Mucosa of descending colon (tissue), 3 donors: Measurements from ENCODE around the gene HYOU1. TPM values are rescaled to one million over a fixed set of nuclear protein-coding genes. Genes with fewer than 3 reads are reported as not detected.
A peak's percentile ranks its signal among the peaks of the same experiment; 100 is the strongest.
"Not testable (repeated sequence)": the region's sequence is repeated elsewhere in the genome, so short reads cannot be mapped to it uniquely, and the experiment has no call there.

Source experiments
- ATAC-seq: fragments of 200-7000 bp; cut with Tn5 transposase; one replicate; pipeline ENCODE4 v1.9.1; 2020; ENCODE audit warnings: mild to moderate bottlenecking, moderate library complexity
- DNase-seq, 3 donors: peaks; one replicate each; pipeline ENCODE4 v3.0.0-alpha.2; 2020
- H3K36me3 ChIP-seq: fragments of 200-600 bp; one replicate; pipeline ENCODE4 v1.8.0; 2021; ENCODE audit warnings: low read depth, mild to moderate bottlenecking
- H3K4me1 ChIP-seq: fragments of 200-600 bp; one replicate; pipeline ENCODE4 v1.8.0; 2021; ENCODE audit warnings: low read depth, mild to moderate bottlenecking
- H3K4me3 ChIP-seq: fragments of 200-600 bp; one replicate; pipeline ENCODE4 v1.8.0; 2021; ENCODE audit warnings: mild to moderate bottlenecking
- H3K9me3 ChIP-seq: fragments of 200-600 bp; one replicate; pipeline ENCODE4 v1.8.0; 2021; ENCODE audit warnings: mild to moderate bottlenecking
- intact Hi-C, 2 donors: fragments of 100-400 bp; cut with DNase I in 1 of 2; cut with micrococcal nuclease in 1 of 2; formaldehyde crosslinking; loops; one replicate each; pipeline versions ENCODE4 v1.11.0 to v1.11.1; 2022; cut with DNase I, micrococcal nuclease
- total RNA-seq, 3 donors: library from RNA; stranded (reverse); fragmentation: NEBNext Ultra II Directional in 2 of 3; extraction: Animal tissue kit (Norgen Biotek cat#: 25700) in 2 of 3; gene quantifications; one replicate each; pipeline versions ENCODE4 v1.2.1 to v1.2.4, GENCODE V29; 2021 to 2023
- TF ChIP-seq, protein P1 (sequence below): fragments of 200-600 bp; IDR thresholded peaks from one replicate; pipeline ENCODE4 v1.8.0; 2022; ENCODE audit warnings: antibody characterized with exemption, mild to moderate bottlenecking
- donor health status: DM: no; HTN: no; CAD: no; lungs with moderate emphysema.
- donor health status: DM: no; HTN: no; CAD: no.
- donor health status: DM: no; HTN: yes; CAD: no.

Gene HYOU1
- total RNA-seq, 3 donors from 2014 or later = 82.0 to 119 (median 101) TPM

DNA sequence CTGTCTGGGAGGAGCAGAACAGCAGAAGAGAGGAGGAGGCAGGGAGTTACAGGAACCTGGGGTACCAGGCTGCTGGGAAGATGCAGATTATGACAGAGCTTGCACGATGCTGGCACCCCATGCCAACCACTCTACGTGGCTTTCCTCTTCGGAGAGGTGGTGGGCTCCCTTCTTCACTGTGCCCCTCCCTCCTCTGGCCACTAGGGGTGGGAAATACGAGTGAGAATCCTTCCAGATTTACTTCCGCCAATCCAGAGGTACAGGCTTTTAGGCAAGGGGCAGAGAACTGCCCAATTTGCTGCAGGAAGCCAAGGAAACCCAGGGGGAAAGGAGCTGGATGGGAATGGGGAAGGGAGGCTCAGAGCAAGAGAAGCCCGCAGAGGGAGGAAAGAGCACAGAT lies 12.3 kb downstream of the HYOU1 start:
- H3K4me1 ChIP-seq = no peaks in the 10 kb centered on the region
- intact Hi-C loops = no loop called here
- peaks cover 14% of the 10 kb centered on the region for H3K36me3 ChIP-seq
- peak in 1 of 3 donors; percentile 13 for DNase-seq
- H3K4me3 ChIP-seq = no peak overlapping the region
- no peaks in the 10 kb centered on the region for H3K9me3 ChIP-seq
- no peak for ATAC-seq
- TF ChIP-seq, protein P1, sequence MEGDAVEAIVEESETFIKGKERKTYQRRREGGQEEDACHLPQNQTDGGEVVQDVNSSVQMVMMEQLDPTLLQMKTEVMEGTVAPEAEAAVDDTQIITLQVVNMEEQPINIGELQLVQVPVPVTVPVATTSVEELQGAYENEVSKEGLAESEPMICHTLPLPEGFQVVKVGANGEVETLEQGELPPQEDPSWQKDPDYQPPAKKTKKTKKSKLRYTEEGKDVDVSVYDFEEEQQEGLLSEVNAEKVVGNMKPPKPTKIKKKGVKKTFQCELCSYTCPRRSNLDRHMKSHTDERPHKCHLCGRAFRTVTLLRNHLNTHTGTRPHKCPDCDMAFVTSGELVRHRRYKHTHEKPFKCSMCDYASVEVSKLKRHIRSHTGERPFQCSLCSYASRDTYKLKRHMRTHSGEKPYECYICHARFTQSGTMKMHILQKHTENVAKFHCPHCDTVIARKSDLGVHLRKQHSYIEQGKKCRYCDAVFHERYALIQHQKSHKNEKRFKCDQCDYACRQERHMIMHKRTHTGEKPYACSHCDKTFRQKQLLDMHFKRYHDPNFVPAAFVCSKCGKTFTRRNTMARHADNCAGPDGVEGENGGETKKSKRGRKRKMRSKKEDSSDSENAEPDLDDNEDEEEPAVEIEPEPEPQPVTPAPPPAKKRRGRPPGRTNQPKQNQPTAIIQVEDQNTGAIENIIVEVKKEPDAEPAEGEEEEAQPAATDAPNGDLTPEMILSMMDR = no peak

DNA sequence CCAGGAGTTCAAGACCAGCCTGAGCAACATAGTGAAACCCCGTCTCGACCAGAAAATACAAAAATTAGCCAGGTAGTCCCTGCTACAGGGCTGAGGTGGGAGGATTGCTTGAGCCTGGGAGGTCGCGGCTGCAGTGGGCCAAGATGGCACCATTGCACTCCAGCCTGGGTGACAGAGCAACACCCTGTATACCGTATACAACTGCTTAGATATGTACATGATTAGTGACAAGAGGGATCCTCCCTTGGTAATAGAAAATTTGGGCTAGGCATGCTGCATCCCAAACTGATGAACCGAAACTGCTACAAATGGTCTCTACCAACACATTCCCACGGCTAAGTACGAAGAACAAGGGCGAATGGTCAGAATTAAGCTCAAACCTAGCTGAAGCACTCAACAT lies 14.1 kb downstream of the HYOU1 start:
- ATAC-seq (no peak), DNase-seq (peak in 1 of 3 donors; percentile 4)
- H3K9me3 ChIP-seq = no peaks in the 10 kb centered on the region
- no peaks in the 10 kb centered on the region for H3K36me3 ChIP-seq
- intact Hi-C loops = no loop called here
- TF ChIP-seq, protein P1 = no peak
- no peaks in the 10 kb centered on the region for H3K4me1 ChIP-seq
- H3K4me3 ChIP-seq = no peak overlapping the region

DNA sequence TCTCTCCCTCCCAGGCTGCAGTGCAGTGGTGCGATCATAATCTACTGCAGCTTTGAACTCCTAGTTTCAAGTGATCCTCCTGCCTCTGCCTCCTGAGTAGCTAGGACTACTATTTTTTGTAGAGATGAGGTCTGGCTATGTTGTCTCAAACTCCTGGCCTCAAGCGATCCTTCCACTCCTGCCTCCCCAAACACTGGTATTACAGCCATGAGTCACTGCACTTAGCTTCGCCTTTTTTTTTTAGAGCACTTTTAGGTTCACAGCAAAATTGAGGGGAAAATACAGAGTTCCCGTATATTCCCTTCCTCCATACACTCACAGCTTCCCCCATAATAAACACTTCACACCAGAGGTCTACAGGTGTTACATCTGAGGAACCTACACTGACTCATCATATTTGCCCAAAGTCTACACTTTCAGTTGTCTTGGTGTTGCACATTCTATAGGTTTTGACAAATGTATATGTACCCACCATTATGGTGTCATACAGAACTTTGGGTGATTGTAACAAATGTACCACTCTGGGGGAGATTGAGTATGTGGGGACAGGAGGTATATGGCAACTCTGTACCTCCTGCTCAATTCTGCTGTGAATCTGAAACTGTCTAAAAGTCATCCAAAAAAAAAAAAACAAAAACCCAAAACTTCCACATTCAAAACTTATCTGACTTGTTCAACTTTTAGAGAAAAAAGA lies 15.0 kb downstream of the HYOU1 start:
- Histone ChIP-seq H3K9me3 (no peaks in the 10 kb centered on the region), H3K4me1 (no peaks in the 10 kb centered on the region), H3K36me3 (no peaks in the 10 kb centered on the region), H3K4me3 (no peak overlapping the region)
- no peak for ATAC-seq
- no peak for DNase-seq
- intact Hi-C loops = no loop called here
- TF ChIP-seq, protein P1 = no peak

DNA sequence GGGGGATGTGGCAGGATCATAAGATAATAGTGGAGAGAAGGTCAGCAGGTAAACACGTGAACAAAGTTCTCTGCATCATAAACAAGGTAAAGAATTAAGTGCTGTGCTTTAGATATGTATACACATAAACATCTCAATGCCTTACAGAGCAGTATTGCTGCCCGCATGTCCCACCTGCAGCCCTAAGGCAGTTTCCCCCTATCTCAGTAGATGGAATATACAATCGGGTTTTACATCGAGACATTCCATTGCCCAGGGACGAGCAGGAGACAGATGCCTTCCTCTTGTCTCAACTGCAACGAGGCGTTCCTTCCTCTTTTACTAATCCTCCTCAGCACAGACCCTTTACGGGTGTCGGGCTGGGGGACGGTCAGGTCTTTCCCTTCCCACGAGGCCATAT lies 17.5 kb downstream of the HYOU1 start:
- intact Hi-C loops, H3K4me1 ChIP-seq, H3K4me3 ChIP-seq, H3K9me3 ChIP-seq, DNase-seq, ATAC-seq, H3K36me3 ChIP-seq: not testable (repeated sequence)

DNA sequence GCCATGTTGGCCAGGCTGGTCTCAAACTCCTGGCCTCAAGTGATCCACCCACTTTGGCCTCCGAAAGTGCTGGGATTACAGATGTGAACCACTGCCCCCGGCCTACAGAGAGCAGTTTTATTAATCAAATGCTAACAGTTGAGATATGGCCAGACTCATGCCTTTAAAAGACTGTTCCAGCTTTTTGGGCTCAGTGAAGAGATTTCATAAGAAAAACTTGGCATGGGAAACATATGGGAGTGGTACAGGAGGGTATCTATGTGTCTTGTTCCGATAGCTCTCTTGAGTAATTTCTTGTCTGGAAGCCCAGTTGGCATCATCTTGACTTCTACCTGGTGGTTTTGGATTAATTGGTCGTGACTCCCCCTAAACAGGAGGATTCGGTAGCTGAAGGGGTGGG lies 18.1 kb downstream of the HYOU1 start:
- H3K36me3 ChIP-seq = no peaks in the 10 kb centered on the region
- no peaks in the 10 kb centered on the region for H3K9me3 ChIP-seq
- H3K4me1 ChIP-seq = no peaks in the 10 kb centered on the region
- intact Hi-C loops = no loop called here
- TF ChIP-seq, protein P1 = no peak
- ATAC-seq = no peak
- DNase-seq = no peak
- no peak overlapping the region for H3K4me3 ChIP-seq

DNA sequence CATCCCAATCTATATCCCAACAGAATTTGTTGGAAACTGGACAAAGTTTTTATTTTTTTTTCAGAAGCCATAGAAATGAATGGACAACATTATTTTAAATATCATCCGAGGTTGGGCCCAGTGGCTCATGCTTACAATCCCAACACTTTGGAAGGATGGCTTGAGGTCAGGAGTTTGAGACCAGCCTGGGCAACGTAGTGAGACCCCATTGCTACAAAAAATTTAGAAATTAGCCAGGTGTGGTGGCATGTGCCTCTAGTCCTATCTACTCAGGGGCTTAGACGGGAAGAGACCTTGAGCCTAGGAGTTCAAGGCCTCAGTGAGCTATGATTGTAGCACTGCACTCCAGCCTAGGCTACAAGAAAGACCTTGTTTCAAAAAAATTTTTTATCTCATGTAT lies 22.2 kb downstream of the HYOU1 start:
- ATAC-seq (no peak), DNase-seq (no peak)
- H3K4me1 ChIP-seq = peaks cover 8% of the 10 kb centered on the region
- H3K9me3 ChIP-seq = no peaks in the 10 kb centered on the region
- intact Hi-C loops = no loop called here
- no peak overlapping the region for H3K4me3 ChIP-seq
- TF ChIP-seq, protein P1 = no peak
- no peaks in the 10 kb centered on the region for H3K36me3 ChIP-seq

DNA sequence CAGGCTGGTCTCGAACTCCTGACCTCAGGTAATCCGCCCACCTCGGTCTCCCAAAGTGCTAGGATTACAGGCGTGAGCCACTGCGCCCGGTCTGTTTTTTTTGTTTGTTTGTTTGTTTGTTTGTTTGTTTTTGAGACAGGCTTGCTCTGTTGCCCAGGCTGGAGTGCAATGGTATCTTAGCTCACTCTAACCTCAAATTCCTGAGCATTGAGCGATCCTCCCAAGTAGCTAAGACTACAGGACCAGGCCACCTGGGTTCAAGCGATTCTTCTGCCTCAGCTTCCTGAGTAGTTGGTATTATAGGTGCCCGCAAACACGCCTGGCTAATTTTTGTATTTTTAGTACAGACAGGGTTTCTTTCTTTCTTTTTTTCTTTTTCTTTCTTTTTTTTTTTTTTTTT lies 23.6 kb downstream of the HYOU1 start:
- intact Hi-C loops, H3K36me3 ChIP-seq, H3K4me3 ChIP-seq, DNase-seq, H3K9me3 ChIP-seq, ATAC-seq: not testable (repeated sequence)
- H3K4me1 ChIP-seq = peaks cover 20% of the 10 kb centered on the region
